Panc1 (cell line): ENCODE measurements around the gene TGM1.

Experiments
- POLR2AphosphoS5 ChIP-seq: IDR thresholded peaks from 2 replicates; pipeline ENCODE4 v1.6.1; 2012; ENCODE audit warnings: mild to moderate bottlenecking, low read depth, low read length, moderate library complexity
- SIN3A ChIP-seq: IDR thresholded peaks from 2 replicates; pipeline ENCODE4 v1.6.1; 2012; ENCODE audit warnings: low read depth, mild to moderate bottlenecking, low read length, moderate library complexity, borderline replicate concordance; ENCODE audit not compliant: insufficient read depth
- TCF7L2 ChIP-seq: IDR thresholded peaks from 2 replicates; pipeline ENCODE4 v1.6.1; 2011; ENCODE audit warnings: mild to moderate bottlenecking, low read depth, low read length, inconsistent platforms
- TF ChIP-seq, protein P1 (sequence below): fragments of 450-650 bp; IDR thresholded peaks from 2 replicates; pipeline ENCODE4 v1.5.1; 2017; ENCODE audit warnings: mild to moderate bottlenecking
- TF ChIP-seq, protein P2 (sequence below), 2 experiments: IDR thresholded peaks; 2 replicates each; pipeline ENCODE4 v1.6.1; 2011 to 2012; ENCODE audit warnings: low read depth in 2 of 2, control low read depth in 1 of 2, low read length in 1 of 2, mild to moderate bottlenecking in 1 of 2, moderate library complexity in 1 of 2; ENCODE audit not compliant: insufficient read depth in 1 of 2

DNA sequence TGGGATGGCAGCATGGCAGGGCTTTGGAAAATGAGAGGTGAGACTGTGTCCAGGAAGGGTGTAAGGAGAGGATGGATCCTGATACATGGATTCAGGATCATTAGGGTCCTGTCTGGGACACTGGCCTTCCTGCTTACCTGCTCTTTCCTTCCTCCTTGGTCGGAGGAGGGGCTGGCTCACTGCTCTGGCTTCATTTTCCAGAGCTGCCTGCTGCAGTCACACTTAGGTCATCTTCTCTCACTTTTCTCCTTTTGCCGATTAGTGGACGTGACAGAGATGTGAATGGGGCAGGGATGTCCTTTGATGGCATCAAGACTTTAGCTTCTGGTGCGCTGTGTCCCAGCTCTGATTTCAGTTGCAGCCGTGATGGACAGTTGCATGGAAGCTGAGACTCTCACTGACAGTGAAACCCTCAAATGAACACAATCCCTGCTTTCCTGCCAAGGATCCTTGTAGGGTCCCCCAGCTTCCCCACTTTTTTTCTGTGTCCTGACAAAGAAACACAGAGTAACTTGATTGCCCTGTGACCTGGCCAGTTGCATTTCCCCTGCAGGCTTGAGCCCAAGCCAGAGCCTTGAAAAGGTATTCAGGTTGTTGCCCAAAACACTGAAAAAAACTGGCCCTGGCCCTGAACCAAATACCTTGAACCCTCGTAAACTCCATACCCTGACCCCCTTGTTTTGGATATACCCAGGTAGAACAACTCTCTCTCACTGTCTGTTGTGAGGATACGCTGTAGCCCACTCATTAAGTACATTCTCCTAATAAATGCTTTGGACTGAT, 45.6 kb upstream of the TGM1 start:
- TF ChIP-seq, protein P1, sequence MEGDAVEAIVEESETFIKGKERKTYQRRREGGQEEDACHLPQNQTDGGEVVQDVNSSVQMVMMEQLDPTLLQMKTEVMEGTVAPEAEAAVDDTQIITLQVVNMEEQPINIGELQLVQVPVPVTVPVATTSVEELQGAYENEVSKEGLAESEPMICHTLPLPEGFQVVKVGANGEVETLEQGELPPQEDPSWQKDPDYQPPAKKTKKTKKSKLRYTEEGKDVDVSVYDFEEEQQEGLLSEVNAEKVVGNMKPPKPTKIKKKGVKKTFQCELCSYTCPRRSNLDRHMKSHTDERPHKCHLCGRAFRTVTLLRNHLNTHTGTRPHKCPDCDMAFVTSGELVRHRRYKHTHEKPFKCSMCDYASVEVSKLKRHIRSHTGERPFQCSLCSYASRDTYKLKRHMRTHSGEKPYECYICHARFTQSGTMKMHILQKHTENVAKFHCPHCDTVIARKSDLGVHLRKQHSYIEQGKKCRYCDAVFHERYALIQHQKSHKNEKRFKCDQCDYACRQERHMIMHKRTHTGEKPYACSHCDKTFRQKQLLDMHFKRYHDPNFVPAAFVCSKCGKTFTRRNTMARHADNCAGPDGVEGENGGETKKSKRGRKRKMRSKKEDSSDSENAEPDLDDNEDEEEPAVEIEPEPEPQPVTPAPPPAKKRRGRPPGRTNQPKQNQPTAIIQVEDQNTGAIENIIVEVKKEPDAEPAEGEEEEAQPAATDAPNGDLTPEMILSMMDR = peak; percentile 69
- TF ChIP-seq, protein P2, sequence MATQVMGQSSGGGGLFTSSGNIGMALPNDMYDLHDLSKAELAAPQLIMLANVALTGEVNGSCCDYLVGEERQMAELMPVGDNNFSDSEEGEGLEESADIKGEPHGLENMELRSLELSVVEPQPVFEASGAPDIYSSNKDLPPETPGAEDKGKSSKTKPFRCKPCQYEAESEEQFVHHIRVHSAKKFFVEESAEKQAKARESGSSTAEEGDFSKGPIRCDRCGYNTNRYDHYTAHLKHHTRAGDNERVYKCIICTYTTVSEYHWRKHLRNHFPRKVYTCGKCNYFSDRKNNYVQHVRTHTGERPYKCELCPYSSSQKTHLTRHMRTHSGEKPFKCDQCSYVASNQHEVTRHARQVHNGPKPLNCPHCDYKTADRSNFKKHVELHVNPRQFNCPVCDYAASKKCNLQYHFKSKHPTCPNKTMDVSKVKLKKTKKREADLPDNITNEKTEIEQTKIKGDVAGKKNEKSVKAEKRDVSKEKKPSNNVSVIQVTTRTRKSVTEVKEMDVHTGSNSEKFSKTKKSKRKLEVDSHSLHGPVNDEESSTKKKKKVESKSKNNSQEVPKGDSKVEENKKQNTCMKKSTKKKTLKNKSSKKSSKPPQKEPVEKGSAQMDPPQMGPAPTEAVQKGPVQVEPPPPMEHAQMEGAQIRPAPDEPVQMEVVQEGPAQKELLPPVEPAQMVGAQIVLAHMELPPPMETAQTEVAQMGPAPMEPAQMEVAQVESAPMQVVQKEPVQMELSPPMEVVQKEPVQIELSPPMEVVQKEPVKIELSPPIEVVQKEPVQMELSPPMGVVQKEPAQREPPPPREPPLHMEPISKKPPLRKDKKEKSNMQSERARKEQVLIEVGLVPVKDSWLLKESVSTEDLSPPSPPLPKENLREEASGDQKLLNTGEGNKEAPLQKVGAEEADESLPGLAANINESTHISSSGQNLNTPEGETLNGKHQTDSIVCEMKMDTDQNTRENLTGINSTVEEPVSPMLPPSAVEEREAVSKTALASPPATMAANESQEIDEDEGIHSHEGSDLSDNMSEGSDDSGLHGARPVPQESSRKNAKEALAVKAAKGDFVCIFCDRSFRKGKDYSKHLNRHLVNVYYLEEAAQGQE (IDR thresholded peaks at IDR 0.05; ENCODE audit: insufficient read depth in 1 of 2, low read depth in 2 of 2, low read length in 1 of 2) = no peak
- TF ChIP-seq POLR2AphosphoS5 (no peak), SIN3A (no peak), TCF7L2 (no peak)
